ENCODE measurements around the gene CCDC28B. TPM values are rescaled to one million over a fixed set of nuclear protein-coding genes. Genes with fewer than 3 reads are reported as not detected.

CCDC28B gene
- total RNA-seq, 4 donors from 2014 or later, result 2.7 to 8.0 (median 5.6) TPM

DNA sequence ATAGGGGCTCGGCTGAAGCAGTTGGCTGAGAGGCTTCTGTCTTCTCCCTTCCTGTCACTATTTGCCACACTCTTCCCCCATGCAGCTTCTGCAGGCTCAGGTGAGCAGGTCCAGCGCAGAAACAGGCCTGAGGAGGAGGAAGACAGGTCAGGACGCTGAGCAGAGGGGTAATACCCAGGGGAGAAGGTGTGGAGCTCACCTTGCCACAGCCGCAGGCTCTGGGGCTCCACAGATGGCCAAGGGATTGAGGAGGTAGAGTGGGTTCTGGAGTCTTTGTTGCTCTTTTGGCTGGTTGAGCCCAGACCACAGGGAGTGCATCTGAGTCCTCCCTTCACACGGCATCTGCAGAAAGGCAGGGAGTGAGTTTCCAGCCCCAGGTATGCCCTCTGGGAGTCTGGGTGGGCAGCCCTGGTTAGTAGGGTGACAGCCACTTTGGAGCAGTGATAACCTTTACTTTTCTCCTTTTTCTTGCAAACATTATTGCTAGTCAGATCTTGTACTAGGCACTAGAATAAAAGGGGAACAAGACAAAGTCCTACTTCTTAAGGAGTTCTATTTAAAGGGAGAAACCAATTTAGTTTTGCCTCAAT is 31.5 kb downstream of the CCDC28B start:
- ATAC-seq, result no peak
- Histone ChIP-seq H3K9me3 (no peaks in the 10 kb centered on the region), H3K4me3 (no peak overlapping the region), H3K4me1 (no peaks in the 10 kb centered on the region), H3K27me3 (no peaks in the 10 kb centered on the region), H3K36me3 (peaks cover 0 to 80% of the 10 kb centered on the region in 2 donors), H3K27ac (no peak overlapping the region)
- 57 to 59% methylated on average over 1 to 3 of the region's 5 CpGs for WGBS, 2 donors (ENCODE audit: low coverage in 1 of 2)
- TF ChIP-seq POLR2AphosphoS5 (IDR thresholded peaks at IDR 0.05), result no peak
- TF ChIP-seq POLR2A (IDR thresholded peaks at IDR 0.05), result no peak
- TF ChIP-seq, protein P1, sequence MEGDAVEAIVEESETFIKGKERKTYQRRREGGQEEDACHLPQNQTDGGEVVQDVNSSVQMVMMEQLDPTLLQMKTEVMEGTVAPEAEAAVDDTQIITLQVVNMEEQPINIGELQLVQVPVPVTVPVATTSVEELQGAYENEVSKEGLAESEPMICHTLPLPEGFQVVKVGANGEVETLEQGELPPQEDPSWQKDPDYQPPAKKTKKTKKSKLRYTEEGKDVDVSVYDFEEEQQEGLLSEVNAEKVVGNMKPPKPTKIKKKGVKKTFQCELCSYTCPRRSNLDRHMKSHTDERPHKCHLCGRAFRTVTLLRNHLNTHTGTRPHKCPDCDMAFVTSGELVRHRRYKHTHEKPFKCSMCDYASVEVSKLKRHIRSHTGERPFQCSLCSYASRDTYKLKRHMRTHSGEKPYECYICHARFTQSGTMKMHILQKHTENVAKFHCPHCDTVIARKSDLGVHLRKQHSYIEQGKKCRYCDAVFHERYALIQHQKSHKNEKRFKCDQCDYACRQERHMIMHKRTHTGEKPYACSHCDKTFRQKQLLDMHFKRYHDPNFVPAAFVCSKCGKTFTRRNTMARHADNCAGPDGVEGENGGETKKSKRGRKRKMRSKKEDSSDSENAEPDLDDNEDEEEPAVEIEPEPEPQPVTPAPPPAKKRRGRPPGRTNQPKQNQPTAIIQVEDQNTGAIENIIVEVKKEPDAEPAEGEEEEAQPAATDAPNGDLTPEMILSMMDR (IDR thresholded peaks at IDR 0.05), result no peak
- TF ChIP-seq EP300 (IDR thresholded peaks at IDR 0.05), result no peak

DNA sequence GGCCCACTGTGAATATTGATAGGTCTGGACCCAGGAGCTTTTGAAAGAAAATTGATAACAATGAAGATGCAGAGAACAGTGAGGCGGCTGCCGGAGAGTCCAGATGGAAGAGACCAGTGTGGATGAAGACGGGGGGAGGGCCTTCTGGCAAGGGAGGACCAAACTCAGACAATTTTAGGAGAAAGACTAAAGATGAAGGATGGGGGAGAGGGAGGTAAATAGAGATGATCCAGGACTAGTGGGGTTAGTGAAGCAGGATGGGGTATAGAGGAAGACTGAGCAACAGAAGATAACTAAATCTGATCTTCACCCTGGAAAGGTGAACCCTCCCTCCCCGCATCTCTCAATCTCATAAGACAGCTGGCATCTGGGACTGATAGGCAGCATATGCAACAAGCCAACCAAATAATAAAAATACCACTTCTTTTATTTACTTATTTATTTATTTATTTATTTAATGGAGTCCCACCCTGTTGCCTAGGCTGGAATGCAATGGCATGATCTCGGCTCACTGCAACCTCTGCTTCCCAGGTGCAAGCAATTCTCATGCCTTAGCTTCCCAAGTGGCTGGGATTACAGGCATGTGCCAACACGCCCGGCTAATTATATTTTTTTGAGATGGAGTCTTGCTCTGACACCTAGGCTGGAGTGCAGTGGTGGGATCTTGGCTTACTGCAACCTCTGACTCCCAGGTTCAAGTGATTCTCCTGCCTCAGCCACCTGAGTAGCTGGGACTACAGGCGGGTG is 32.3 kb downstream of the CCDC28B start:
- no peak for TF ChIP-seq POLR2A (IDR thresholded peaks at IDR 0.05)
- TF ChIP-seq, protein P1 (IDR thresholded peaks at IDR 0.05), result no peak
- no peak for TF ChIP-seq POLR2AphosphoS5 (IDR thresholded peaks at IDR 0.05)
- no peak for TF ChIP-seq EP300 (IDR thresholded peaks at IDR 0.05)
- Histone ChIP-seq H3K9me3 (no peaks in the 10 kb centered on the region), H3K36me3 (peaks cover 0 to 72% of the 10 kb centered on the region in 2 donors), H3K4me3 (no peak overlapping the region), H3K4me1 (no peaks in the 10 kb centered on the region), H3K27me3 (no peaks in the 10 kb centered on the region), H3K27ac (no peak overlapping the region)
- no peak for ATAC-seq
- 83 to 85% methylated on average over 6 to 8 of the region's 8 CpGs for WGBS, 2 donors (ENCODE audit: low coverage in 1 of 2)

DNA sequence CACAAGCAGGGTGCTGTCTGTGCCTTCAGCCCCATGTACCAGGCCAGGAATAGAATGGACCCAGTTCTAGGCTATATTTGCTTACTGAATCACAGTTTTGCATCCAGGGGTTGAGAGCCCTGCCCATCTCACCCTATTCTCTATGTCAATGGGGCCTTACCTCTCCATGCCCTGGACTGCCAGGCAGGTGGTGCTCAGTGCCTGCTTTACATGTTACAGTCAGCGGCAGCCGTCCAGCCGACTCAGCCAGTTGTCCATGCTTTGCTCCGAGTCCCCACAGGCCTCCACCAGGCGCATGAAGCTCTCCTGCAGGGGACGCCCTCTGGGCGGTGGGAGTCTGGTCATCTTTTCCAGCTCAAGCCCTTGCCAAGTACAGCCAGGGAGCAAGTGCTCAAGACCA is 34.4 kb downstream of the CCDC28B start:
- WGBS, 2 donors (ENCODE audit: low coverage in 1 of 2), result no CpG with 5 or more reads among the region's 7 CpGs
- Histone ChIP-seq H3K9me3 (no peaks in the 10 kb centered on the region), H3K27me3 (no peaks in the 10 kb centered on the region), H3K27ac (no peak overlapping the region), H3K4me3 (no peak overlapping the region), H3K4me1 (peaks cover 0 to 8% (median 3%) of the 10 kb centered on the region in 3 donors), H3K36me3 (peaks cover 0 to 52% of the 10 kb centered on the region in 2 donors)
- ATAC-seq, result no peak
- no peak for TF ChIP-seq POLR2AphosphoS5 (IDR thresholded peaks at IDR 0.05)
- no peak for TF ChIP-seq EP300 (IDR thresholded peaks at IDR 0.05)

DNA sequence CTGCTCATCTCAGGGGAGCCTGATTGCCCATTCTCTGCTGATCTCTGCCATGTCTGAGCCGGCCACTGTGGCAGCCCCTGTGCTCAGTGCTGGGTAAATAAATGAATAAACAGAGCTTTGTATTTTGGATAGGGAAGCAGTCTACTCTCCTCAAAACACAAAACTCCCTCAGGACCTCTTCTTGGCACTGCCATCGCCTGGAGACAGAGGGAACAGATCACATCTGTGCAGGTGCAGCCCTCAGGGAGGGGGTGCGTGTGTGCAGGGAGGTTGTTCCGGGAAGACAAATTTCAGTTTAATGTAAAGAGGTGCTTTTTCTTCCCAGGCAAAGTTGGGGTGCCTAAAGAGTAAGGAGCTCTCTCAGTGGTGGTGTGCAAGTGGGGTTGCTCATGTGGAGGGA is 38.9 kb downstream of the CCDC28B start:
- no peak overlapping the region for H3K4me3 ChIP-seq
- no peaks in the 10 kb centered on the region for H3K27me3 ChIP-seq
- H3K4me1 ChIP-seq, result peaks cover 0 to 39% (median 12%) of the 10 kb centered on the region in 3 donors
- peaks cover 0 to 11% of the 10 kb centered on the region in 2 donors for H3K36me3 ChIP-seq
- TF ChIP-seq, protein P1 (IDR thresholded peaks at IDR 0.05), result no peak
- TF ChIP-seq POLR2AphosphoS5 (IDR thresholded peaks at IDR 0.05) (no peak), EP300 (IDR thresholded peaks at IDR 0.05) (no peak), POLR2A (IDR thresholded peaks at IDR 0.05) (no peak)
- 71% methylated on average over 2 of the region's 4 CpGs; no CpG with 5 or more reads in 1 of the 2 donors for WGBS, 2 donors (ENCODE audit: low coverage in 1 of 2)
- ATAC-seq, result no peak
- H3K27ac ChIP-seq, result peak overlapping the region in 3 of 4 donors; percentile 80 to 89 (median 87)
- no peaks in the 10 kb centered on the region for H3K9me3 ChIP-seq

DNA sequence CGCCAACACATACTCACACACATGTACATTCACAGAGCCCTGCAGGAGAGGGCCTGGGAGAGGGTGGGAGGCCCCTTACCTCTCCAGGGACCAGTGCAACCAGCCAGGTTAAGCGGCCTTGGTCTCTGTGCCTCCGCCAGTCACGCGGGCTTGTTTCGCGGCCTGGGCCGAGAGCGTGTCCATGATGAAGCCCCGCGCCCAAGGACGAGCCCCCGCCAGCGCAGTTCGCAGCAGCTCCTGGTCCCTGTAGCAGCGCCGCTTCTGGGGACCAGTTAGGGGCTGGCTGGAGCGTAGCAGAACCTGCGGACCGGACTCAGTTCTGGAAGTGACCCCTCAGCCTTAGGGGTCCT is 39.4 kb downstream of the CCDC28B start:
- no peak for TF ChIP-seq EP300 (IDR thresholded peaks at IDR 0.05)
- no peak for TF ChIP-seq POLR2AphosphoS5 (IDR thresholded peaks at IDR 0.05)
- TF ChIP-seq POLR2A (IDR thresholded peaks at IDR 0.05), result no peak
- TF ChIP-seq, protein P1 (IDR thresholded peaks at IDR 0.05), result no peak
- H3K4me1 ChIP-seq, result peaks cover 0 to 39% (median 12%) of the 10 kb centered on the region in 3 donors
- H3K27me3 ChIP-seq, result no peaks in the 10 kb centered on the region
- peak overlapping the region in 3 of 4 donors; percentile 80 to 89 (median 87) for H3K27ac ChIP-seq
- peak; percentile 1 for ATAC-seq
- H3K36me3 ChIP-seq, result peaks cover 0 to 6% of the 10 kb centered on the region in 2 donors
- no CpG with 5 or more reads among the region's 20 CpGs for WGBS, 2 donors (ENCODE audit: low coverage in 1 of 2)
- no peaks in the 10 kb centered on the region for H3K9me3 ChIP-seq
- H3K4me3 ChIP-seq, result peak overlapping the region in 1 of 2 donors; percentile 70
